Cardiac septum (tissue), 1 donor: ENCODE results near the gene LY6G6C. TPM values are rescaled to one million over a fixed set of nuclear protein-coding genes. Genes with fewer than 3 reads are reported as not detected.
A peak's percentile ranks its signal among the peaks of the same experiment; 100 is the strongest.

Source experiments
- DNase-seq: peaks from one replicate; pipeline ENCODE4 v3.0.0-alpha.2; 2020; ENCODE audit warnings: low spot score
- intact Hi-C: fragments of 100-400 bp; cut with DNase I; formaldehyde crosslinking; loops from one replicate; pipeline ENCODE4 v1.14.0; 2022
- total RNA-seq: library from RNA; stranded (reverse); fragmentation: NEBNext Ultra II Directional; extraction: Animal tissue kit (Norgen Biotek cat#: 25700); gene quantifications from one replicate; pipeline ENCODE4 v1.2.1, GENCODE V29; 2021
- donor health status: DM: no; HTN: no; CAD: no.

Gene LY6G6C
- total RNA-seq, 1 donor from 2014 or later: not detected

DNA sequence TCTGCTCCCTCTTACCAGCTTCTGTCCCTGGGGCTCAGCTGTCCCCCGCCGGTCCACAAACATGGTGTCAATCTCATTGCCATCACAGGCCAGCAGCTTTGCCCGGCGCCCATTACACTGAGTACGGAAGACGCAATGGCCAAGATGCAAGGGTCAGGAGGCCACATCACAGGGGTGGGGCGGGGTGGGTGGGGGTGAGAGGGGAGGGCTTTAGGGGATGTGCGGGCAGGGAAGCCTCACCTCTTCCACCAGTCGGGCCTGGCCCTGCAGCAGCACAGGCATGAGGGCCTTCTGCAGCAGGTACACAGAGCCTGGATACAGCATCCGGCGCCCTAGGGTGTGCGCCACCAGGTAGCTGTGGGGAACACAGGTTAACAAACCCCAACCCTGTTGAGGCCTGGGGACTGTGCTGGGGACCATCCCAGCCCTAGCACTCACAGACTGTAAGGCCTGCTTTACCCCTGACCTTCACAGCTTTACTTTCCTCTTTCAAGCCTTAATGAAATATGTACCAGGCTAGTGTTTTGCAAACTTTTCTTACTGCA is 29.9 kb downstream of the LY6G6C start:
- intact Hi-C loops: no loop called here
- no peak for DNase-seq

DNA sequence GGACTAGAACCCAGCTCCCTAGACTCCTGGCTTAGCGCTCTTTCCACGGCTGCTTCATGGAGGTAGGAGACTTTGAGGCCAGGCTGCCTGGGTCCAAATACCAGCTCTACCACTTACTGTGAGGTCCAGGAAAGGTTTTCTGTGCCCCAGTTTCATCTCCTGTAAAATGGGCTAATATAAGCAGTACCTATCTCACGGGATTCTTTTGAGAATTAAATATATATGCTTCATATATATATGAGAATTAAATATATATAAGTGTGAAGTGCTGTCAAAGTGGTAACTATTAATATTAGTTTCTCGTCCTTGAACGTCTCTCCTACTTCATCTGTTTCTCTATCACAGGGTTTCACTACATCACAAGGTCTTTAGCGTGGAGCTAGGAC is 30.5 kb downstream of the LY6G6C start:
- intact Hi-C loops: no loop called here
- DNase-seq: no peak

DNA sequence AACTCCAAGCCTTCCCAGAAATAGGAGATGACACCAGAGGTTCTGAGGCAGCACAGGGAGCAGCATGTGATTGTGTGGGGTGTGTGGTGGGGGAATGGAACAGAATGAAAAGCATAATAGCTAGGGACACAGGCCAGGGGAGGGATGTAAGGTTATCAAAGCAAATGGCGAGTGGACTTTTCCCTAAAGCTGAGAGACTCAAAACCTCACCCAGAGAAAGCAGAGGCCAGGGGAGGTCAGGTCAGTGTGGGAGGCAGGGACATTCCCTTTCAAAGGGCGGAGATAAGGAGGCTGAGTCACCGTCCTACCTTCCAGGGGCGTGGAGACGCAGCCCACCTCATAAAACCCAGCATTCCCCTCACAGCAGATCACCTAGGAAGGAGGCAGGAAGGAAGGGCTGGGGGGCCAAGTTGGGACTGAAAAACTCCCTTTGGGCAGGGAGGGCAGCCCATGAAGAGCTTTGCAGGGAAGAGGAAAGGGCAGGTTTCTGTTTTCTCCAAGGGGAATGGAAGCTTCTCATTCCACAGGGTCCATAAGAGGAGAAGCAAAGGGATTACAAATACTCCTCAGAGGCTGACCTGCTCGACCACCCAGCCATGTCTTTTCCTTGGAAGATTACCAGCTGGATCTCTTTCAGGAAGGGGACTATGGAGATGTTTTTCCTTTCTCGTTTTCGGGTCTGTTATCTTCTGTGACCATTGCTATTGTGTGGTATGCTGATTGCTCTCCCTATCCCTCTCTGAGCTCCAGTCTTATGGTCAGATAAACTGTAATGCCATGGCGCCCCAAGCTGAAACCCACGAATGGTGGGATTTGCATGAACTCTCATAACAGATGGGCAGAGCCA is 31.1 kb downstream of the LY6G6C start:
- no peak for DNase-seq
- intact Hi-C loops: no loop called here

DNA sequence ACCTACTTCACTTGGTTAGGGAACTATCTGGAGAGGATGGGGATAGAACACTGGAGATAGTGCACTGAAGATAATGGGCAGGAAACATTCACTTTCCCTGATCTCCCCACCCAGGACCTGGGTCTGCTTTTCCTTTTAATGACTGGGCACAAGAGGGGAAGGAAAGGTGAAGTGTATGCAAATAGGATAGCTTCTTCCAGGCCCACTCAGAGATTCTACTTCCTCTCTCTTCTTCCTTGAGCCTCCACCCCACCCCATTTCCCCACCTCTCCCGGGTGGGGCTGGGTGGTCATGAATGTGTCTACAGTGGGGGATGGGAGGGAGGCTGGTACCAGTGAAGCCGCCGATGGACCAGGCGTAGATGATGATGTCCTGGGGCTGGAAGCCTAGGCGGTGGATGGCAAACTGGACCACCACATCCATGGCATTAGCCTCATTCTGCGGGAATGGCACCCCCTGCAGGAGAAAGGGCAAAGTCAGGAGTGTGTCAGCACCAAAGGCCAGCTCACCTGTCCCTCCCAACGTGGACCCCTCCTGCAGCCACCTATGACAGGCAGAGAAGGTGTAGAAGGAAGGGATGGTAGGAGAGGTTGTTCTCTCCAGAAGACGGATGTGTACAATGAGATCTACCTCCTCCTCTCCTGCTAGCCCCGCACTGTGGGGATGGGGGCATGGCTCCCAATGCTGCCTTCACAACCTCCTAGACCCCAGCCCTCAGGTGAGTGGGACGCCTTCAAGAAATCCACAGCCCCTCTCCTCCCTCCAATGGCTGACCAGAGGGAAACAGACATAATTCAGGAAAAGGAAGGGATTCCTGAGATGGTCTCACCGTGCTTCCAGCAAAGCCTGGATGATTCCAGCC is 32.1 kb downstream of the LY6G6C start:
- intact Hi-C loops: loop anchor here (10.0 kb wide), 1 partner anchor 175 kb away; the partner anchor contains the start of gene NEU1
- DNase-seq: no peak

DNA sequence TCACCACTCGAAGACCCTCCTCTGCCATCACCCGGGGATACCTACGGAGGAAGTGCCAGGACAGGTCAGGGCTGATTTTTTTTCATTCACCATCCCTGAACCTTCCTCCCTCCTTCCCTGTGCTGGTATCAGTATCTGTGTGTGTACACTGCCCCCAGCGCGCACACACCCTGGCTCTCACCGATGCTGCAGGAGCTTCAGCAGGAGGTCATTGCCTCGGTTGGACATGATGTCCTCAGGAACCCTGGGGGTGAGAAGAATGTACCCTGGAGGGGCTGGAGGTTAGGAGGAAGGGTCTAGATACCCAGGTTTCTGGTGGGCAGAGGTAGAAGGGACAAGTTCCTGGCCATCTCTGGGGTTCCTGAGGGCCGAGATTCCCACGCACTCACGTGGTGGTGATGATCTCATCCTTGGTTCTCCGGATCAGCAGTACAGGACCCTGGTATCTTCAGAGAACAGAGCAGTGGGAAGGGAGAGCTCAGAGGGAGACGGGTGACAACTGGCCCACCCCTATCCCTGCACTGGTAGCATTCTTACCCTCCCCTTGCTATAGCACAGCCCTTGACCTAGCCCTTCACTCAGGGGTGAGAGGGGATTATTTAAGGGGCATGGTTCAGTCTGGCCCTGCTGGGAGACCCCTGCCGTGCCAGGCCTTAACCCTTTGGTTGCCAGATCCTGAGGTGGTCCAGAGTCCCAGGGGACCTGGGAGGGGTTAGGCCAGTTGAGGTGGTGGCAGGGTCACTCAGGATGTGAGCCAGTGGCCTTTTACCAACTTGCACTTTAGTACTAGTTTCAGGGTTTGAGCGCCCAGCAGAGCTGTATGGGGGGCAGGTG is 33.5 kb downstream of the LY6G6C start:
- no peak for DNase-seq
- intact Hi-C loops: loop anchor here (10.0 kb wide), 1 partner anchor 177 kb away; the partner anchor contains the start of gene NEU1

DNA sequence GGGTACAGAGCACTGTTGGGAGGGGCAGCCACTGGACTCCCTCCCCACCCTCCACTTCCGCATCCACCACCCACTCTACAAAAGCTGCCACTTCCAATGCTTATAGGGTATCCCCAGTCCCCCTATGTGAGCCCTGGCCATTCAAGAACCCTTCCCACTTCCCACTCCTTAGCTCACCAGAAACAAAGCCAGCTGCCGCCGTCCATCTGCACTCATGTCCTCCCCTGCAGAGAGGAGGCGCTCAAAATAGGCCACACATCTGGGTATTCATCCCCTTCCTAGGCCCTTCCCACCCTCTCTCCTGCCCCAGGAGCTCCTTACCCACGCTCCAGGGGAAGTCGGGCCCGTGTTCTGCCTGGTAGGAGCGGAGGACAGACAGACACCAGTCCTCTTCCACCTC is 34.2 kb downstream of the LY6G6C start:
- no peak for DNase-seq

DNA sequence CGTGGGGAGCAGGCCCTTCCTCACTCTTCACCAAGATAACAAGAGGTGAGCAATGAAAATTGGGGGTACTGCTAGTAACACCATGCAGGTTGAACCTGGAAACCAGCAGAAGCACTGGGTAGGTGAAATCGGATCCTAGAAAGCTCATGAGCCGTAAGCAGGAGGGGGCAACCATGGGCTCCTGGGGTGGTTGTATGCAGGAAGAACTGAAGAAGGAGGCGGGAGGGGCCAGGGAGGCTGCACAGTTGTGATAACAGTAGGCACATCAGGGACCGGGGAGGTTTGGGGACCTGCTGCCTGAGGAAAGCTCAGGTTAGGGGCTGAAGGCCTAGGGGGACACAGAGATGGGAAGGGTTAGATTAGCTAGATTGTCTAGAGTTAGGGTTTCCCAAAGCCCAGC is 35.1 kb downstream of the LY6G6C start:
- intact Hi-C loops: loop anchor here (10.0 kb wide), 1 partner anchor 178 kb away; the partner anchor contains the start of gene NEU1
- DNase-seq: no peak

More for the DNA sequence above, 34.2 kb downstream of the LY6G6C start:
- intact Hi-C loops: loop anchor here (10.0 kb wide), 1 partner anchor 177 kb away; the partner anchor contains the start of gene NEU1

DNA sequence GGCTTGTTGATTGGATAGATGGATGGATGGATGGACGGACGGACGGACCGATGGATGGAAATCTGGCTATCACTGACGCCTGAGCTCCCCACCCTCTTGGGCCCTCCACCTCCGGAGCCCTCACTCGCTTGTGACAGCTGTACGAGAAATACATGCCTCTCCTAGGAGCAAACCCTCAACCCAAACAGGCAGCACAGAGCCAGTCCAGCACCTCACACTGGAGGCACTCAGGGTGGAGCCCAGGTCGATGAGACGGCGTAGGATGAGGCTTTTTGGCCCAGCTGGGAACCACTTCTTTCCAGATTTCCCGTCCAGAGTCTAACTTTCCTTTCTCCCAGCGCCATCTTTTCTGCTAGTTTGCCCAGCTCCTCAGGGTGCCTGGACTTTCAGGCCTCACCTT is 38.0 kb downstream of the LY6G6C start:
- intact Hi-C loops: loop anchor here (5.0 to 10.0 kb wide), 3 partner anchors 181 to 269 kb away; partner anchors contain the start of genes EHMT2 and NEU1
- no peak for DNase-seq

DNA sequence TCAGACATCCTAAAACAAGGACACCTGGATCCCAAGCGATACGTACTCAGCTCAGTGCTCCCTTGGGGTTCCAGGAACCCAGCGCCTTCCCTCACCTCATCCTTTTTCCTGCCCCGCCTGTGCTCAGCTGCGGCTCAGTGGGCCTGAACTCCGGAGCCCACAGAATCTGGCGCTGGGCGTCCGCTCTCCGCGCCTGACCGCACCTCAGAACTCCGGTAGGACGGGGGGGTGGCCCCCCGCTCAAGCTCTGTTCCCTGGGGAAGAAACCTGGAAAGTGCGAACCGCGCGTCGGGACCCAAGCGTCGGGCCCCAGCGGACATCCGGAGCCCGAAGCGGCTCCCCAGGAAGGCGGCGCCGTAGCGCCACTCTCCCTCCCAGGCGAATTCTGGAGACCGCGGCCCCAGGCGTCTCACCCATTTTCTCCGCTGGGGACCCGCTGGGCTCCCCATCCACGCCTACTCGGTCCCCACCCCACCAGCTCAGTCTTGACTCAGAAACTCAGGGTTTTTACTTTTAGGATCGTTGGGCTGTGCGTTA is 40.3 kb downstream of the LY6G6C start:
- DNase-seq: no peak
- intact Hi-C loops: loop anchor here (2.0 to 10.0 kb wide), 5 partner anchors 86 to 271 kb away; partner anchors contain the start of genes EHMT2 and NEU1

DNA sequence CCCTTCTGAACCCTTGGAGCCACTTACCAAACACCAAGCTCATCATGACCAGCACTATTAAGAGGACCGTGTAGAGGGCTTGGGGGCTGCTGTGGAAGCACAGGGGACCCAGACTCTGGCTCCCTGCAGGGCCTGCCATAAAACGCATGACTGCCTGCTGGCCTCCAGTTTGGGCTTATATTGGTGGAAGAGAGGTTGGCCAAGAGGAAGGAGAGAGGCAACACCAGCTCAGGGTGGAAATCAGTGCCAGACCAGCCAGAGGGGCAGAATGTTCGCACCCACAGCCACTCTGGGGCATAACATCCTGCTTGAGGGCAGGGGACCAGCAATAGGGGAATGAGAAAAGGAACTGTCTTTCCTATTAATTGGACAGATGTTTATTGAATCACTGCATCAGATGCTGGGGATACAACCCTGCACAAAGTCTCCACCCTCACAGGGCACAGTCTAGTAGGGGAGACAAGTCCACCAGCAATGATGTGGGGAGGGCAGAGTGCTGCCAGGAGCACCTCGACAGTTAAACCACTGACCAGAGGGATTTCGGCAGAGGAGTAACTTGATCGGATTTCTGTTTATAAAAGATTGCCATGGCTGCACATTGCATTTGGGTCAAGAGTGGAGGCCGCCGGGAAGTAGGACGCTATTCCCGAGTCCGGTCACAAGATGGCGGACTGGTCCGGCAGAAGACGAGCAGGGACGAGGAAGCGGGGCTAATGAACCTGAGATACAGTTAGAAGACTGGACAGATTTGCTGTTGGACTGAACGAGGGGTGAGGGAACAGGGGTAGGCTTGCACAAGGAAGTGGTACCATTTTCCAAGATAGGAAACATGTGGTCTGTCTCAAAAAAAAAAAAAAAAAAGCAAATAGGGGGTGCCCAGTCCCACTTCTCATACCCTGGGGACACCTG is 41.1 kb downstream of the LY6G6C start, which contains the start of gene LY6G5C:
LY6G5C (minus strand) TSS at position 842 of the 909 bp plus-strand sequence; CDS start at position 148, 694 bp downstream.
- intact Hi-C loops: loop anchor here (2.0 to 10.0 kb wide), 5 partner anchors 86 to 272 kb away; partner anchors contain the start of genes EHMT2 and NEU1
- DNase-seq: peak; percentile 93

DNA sequence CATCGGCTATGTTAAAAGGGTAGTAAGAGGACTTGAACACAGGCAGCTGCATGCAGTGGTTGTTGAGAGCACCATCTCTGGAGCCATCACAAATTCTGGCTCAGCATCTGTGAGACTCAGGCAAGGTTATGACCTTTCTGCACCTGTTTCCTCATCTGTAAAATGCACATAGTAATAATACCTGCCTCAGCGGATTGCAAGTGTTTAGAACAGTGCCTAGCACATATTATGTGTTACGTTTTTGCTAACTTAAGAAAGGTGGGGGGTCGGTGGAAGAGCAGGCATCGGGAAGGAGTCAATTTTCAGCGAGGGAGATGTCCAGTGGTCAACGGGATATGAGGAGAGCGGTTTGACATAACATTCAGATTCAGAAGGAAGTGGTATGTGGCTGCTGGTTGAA is 43.6 kb downstream of the LY6G6C start:
- intact Hi-C loops: no loop called here
- no peak for DNase-seq

DNA sequence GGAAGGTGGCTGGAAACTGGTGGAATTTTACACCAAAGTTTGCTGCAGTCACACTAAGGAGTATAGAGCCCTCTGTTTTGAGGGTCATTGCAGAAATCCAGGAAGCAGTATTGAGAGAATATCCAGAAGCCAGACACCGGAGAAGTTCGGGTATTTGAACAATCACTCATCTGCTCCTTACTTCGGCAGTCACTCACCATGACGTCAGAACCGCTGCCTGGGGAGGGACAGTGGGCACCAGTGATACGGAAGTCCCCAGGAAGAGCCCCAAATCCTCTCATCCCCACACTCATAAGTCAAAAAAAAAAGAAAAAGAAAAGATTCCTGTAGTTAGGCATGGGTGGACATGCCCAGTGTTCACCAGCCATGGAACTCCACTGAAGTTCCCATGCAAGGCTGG is 44.6 kb downstream of the LY6G6C start:
- DNase-seq: no peak
- intact Hi-C loops: no loop called here

DNA sequence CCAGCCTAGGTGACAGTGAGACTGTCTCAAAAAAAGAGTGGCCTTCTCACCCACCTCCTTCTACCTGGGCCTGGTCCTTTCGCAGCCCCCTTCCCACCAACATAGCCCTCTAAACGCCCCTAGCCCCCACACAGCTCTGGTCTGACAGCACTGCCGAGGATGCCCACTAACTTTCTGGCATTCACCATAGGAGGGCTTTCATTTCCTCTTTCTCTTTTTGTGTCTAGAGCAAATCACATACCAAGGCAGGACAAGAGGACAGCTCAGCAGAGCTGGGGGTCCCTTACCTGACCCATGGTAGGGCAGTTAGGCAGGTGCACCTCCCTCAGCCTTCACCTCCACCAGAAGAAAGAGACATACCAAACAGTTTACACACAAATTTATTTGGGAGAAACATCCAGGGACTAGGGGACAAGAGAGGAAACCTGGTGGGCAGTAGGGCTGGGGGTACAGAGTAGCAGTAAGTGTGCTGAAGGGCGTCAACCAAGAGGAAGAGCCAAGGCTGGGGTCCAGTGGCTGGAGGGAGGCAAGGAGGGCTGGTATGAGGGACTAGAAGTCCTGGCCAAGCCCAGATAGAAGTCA is 45.1 kb downstream of the LY6G6C start:
- intact Hi-C loops: no loop called here
- DNase-seq: no peak

DNA sequence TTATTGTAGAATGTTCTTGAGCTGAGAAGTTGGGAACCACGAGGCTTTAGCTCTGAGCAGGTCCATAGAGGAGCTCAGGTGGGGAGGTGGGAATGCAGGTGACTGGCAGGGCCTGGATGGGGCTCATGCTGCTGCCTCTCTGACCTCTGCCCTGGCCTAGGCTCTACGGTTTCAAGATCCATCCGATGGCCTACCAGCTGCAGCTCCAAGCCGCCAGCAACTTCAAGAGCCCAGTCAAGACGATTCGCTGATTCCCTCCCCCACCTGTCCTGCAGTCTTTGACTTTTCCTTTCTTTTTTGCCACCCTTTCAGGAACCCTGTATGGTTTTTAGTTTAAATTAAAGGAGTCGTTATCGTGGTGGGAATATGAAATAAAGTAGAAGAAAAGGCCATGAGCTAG is 51.9 kb downstream of the LY6G6C start, which contains the start of gene LY6G5B:
LY6G5B (plus strand) TSS at position 301 of the 400 bp plus-strand sequence. CDS start 975 bp downstream, outside the sequence.
- intact Hi-C loops: no loop called here
- no peak for DNase-seq
